ENCODE results near the gene WDR1.

Gene WDR1

GRCh38 chr4:10078481-10079233 lies 37.9 kb downstream of the WDR1 start:
- no peak overlapping the region for H3K4me2 ChIP-seq (ENCODE audit: low read length)
- H3K9me3 ChIP-seq (ENCODE audit: low read length) = no peaks in the 10 kb centered on the region
- no peaks in the 10 kb centered on the region for H3K27me3 ChIP-seq (ENCODE audit: insufficient read depth, low read length)
- no peaks in the 10 kb centered on the region for H3F3A ChIP-seq (ENCODE audit: insufficient read depth, low read length)
- H3K27ac ChIP-seq (ENCODE audit: low read depth, low read length, poor library complexity, severe bottlenecking) = no peak overlapping the region
- H3K4me1 ChIP-seq (ENCODE audit: insufficient read depth, low read length, severe bottlenecking) = no peaks in the 10 kb centered on the region
- no peaks in the 10 kb centered on the region for H3K9me2 ChIP-seq (ENCODE audit: low read depth, low read length)
- H3K9ac ChIP-seq (ENCODE audit: low read length) = no peak overlapping the region
- no peak overlapping the region for H3K4me3 ChIP-seq (ENCODE audit: low read depth, low read length, poor library complexity, severe bottlenecking)
- TF ChIP-seq EZH2 (IDR thresholded peaks at IDR 0.05; ENCODE audit: borderline replicate concordance, low read length) = no peak
- TF ChIP-seq CTCF (IDR thresholded peaks at IDR 0.05; ENCODE audit: low read length) = no peak
- H2AFZ ChIP-seq (ENCODE audit: low read length) = no peak overlapping the region
- H3K79me2 ChIP-seq (ENCODE audit: insufficient read depth, low read length) = no peaks in the 10 kb centered on the region
- H3K36me3 ChIP-seq (ENCODE audit: insufficient read depth, low read length) = peaks cover 64% of the 10 kb centered on the region
- no peaks in the 10 kb centered on the region for H4K20me1 ChIP-seq (ENCODE audit: insufficient read depth, low read length)

- no peak overlapping the region for H3K4me2 ChIP-seq (ENCODE audit: low read length)
- H3F3A ChIP-seq (ENCODE audit: insufficient read depth, low read length) = no peaks in the 10 kb centered on the region
- TF ChIP-seq CTCF (IDR thresholded peaks at IDR 0.05; ENCODE audit: low read length) (no peak), EZH2 (IDR thresholded peaks at IDR 0.05; ENCODE audit: borderline replicate concordance, low read length) (no peak)
- H3K9me2 ChIP-seq (ENCODE audit: low read depth, low read length) = no peaks in the 10 kb centered on the region
- H3K9me3 ChIP-seq (ENCODE audit: low read length) = no peaks in the 10 kb centered on the region
- H3K9ac ChIP-seq (ENCODE audit: low read length) = no peak overlapping the region
- no peaks in the 10 kb centered on the region for H3K4me1 ChIP-seq (ENCODE audit: insufficient read depth, low read length, severe bottlenecking)
- H3K79me2 ChIP-seq (ENCODE audit: insufficient read depth, low read length) = no peaks in the 10 kb centered on the region
- no peak overlapping the region for H3K4me3 ChIP-seq (ENCODE audit: low read depth, low read length, poor library complexity, severe bottlenecking)
- H3K27me3 ChIP-seq (ENCODE audit: insufficient read depth, low read length) = no peaks in the 10 kb centered on the region
- H3K27ac ChIP-seq (ENCODE audit: low read depth, low read length, poor library complexity, severe bottlenecking) = no peak overlapping the region
- no peak overlapping the region for H2AFZ ChIP-seq (ENCODE audit: low read length)
- peaks cover 60% of the 10 kb centered on the region for H3K36me3 ChIP-seq (ENCODE audit: insufficient read depth, low read length)
- H4K20me1 ChIP-seq (ENCODE audit: insufficient read depth, low read length) = no peaks in the 10 kb centered on the region
Measured at GRCh38 chr4:10077483-10078335, 38.9 kb downstream of the WDR1 start.

- H3K27ac ChIP-seq (ENCODE audit: low read depth, low read length, poor library complexity, severe bottlenecking) = no peak overlapping the region
- no peak overlapping the region for H3K4me3 ChIP-seq (ENCODE audit: low read depth, low read length, poor library complexity, severe bottlenecking)
- no peaks in the 10 kb centered on the region for H3K79me2 ChIP-seq (ENCODE audit: insufficient read depth, low read length)
- no peak overlapping the region for H3K4me2 ChIP-seq (ENCODE audit: low read length)
- no peaks in the 10 kb centered on the region for H3K9me2 ChIP-seq (ENCODE audit: low read depth, low read length)
- TF ChIP-seq EZH2 (IDR thresholded peaks at IDR 0.05; ENCODE audit: borderline replicate concordance, low read length) (no peak), CTCF (IDR thresholded peaks at IDR 0.05; ENCODE audit: low read length) (no peak)
- H4K20me1 ChIP-seq (ENCODE audit: insufficient read depth, low read length) = no peaks in the 10 kb centered on the region
- no peaks in the 10 kb centered on the region for H3K9me3 ChIP-seq (ENCODE audit: low read length)
- H3K4me1 ChIP-seq (ENCODE audit: insufficient read depth, low read length, severe bottlenecking) = no peaks in the 10 kb centered on the region
- H3F3A ChIP-seq (ENCODE audit: insufficient read depth, low read length) = no peaks in the 10 kb centered on the region
- H3K36me3 ChIP-seq (ENCODE audit: insufficient read depth, low read length) = peaks cover 61% of the 10 kb centered on the region
- H3K9ac ChIP-seq (ENCODE audit: low read length) = no peak overlapping the region
- H2AFZ ChIP-seq (ENCODE audit: low read length) = no peak overlapping the region
- no peaks in the 10 kb centered on the region for H3K27me3 ChIP-seq (ENCODE audit: insufficient read depth, low read length)
Measured at GRCh38 chr4:10077076-10077475, 39.5 kb downstream of the WDR1 start.

Data from OCI-LY1 (cell line).